Prostate gland (tissue), 2 donors: ENCODE measurements around the gene ST14. TPM values are rescaled to one million over a fixed set of nuclear protein-coding genes. Genes with fewer than 3 reads are reported as not detected.

ENCODE experiments used
- DNase-seq: peaks from one replicate; pipeline ENCODE4 v3.0.0-alpha.2; 2019; ENCODE audit warnings: low spot score
- H3K27ac ChIP-seq, 2 donors: fragments of 200-600 bp; sonication (generic); 2 replicates each; pipeline ENCODE4 v1.5.1; 2017 to 2019
- H3K27me3 ChIP-seq: fragments of 200-600 bp; sonication (generic); replicated peaks from 2 replicates; pipeline ENCODE4 v1.5.1; 2019; ENCODE audit not compliant: insufficient read depth
- H3K36me3 ChIP-seq, 2 donors: fragments of 200-600 bp; sonication (generic); 1 replicate in 1 of 2; 2 replicates in 1 of 2; pipeline versions ENCODE4 v1.5.1 to v1.8.1; 2017 to 2019
- H3K4me1 ChIP-seq: fragments of 200-600 bp; sonication (generic); replicated peaks from 2 replicates; pipeline ENCODE4 v1.5.1; 2019
- H3K4me3 ChIP-seq, 2 donors: fragments of 200-600 bp; sonication (generic); 2 replicates each; pipeline ENCODE4 v1.5.1; 2017 to 2019
- H3K9me3 ChIP-seq: fragments of 200-600 bp; sonication (generic); 2 replicates; pipeline ENCODE4 v1.5.1; 2017
- CTCF ChIP-seq, 4 experiments: fragments of 200-600 bp in 2 of 4; fragments of 450-650 bp in 2 of 4; sonication (generic) in 2 of 4; IDR thresholded peaks; 1 replicate in 3 of 4; 2 replicates in 1 of 4; pipeline ENCODE4 v1.5.1; 2016 to 2019; ENCODE audit warnings: antibody characterized with exemption in 4 of 4, mild to moderate bottlenecking in 2 of 4, moderate library complexity in 2 of 4
- POLR2A ChIP-seq: fragments of 450-650 bp; IDR thresholded peaks from one replicate; pipeline ENCODE4 v1.6.1; 2016; ENCODE audit warnings: antibody characterized with exemption, mild to moderate bottlenecking
- POLR2AphosphoS5 ChIP-seq: sonication (generic); formaldehyde crosslinking; IDR thresholded peaks from one replicate; pipeline ENCODE4 v1.6.1; 2017; ENCODE audit warnings: antibody characterized with exemption
- WGBS: methylation state at CpG from one replicate; pipeline ENCODE4 v1.1.5; 2018; 5-methylcytosine and 5-hydroxymethylcytosine counted together
- intact Hi-C: fragments of 100-400 bp; cut with DNase I; formaldehyde crosslinking; loops from one replicate; pipeline ENCODE4 v1.14.2; 2022
- total RNA-seq, 2 donors: library from RNA; depleted of rRNA; stranded (reverse); fragments of >200 nt; gene quantifications; one replicate each; pipeline ENCODE4 v1.1.0, GENCODE V29; 2016

The ST14 gene
- total RNA-seq, 2 donors from 2014 or later: 39.8 to 114 TPM

GRCh38 chr11:130160498-130161155, 1.0 kb downstream of the ST14 start:
- 47% methylated on average over 19 of the region's 19 CpGs for WGBS
- Histone ChIP-seq H3K4me3 (peak overlapping the region; percentile 55 to 70), H3K27ac (peak overlapping the region; percentile 73 to 85), H3K27me3 (no peaks in the 10 kb centered on the region), H3K36me3 (no peaks in the 10 kb centered on the region), H3K4me1 (peaks cover 5% of the 10 kb centered on the region), H3K9me3 (no peaks in the 10 kb centered on the region)
- TF ChIP-seq CTCF (IDR thresholded peaks at IDR 0.05): no peak
- TF ChIP-seq POLR2A: no peak
- no peak for TF ChIP-seq POLR2AphosphoS5
- intact Hi-C loops: no loop called here
- DNase-seq: no peak

- Histone ChIP-seq H3K36me3 (no peaks in the 10 kb centered on the region), H3K4me3 (peak overlapping the region in 1 of 2 donors; percentile 70), H3K4me1 (peaks cover 5% of the 10 kb centered on the region), H3K9me3 (no peaks in the 10 kb centered on the region), H3K27me3 (no peaks in the 10 kb centered on the region), H3K27ac (no peak overlapping the region)
- no peak for DNase-seq
- intact Hi-C loops: no loop called here
- TF ChIP-seq POLR2A (no peak), POLR2AphosphoS5 (no peak), CTCF (IDR thresholded peaks at IDR 0.05) (no peak)
- WGBS: 75% methylated on average over 11 of the region's 11 CpGs
These were observed 2.0 kb downstream of the ST14 start for GRCh38 chr11:130161441-130162145.

GRCh38 chr11:130162733-130163132, 3.2 kb downstream of the ST14 start:
- H3K27me3 ChIP-seq: no peaks in the 10 kb centered on the region
- intact Hi-C loops: no loop called here
- 76% methylated on average over 5 of the region's 5 CpGs for WGBS
- H3K4me3 ChIP-seq: no peak overlapping the region
- H3K27ac ChIP-seq: no peak overlapping the region
- H3K4me1 ChIP-seq: peaks cover 5% of the 10 kb centered on the region
- no peaks in the 10 kb centered on the region for H3K9me3 ChIP-seq
- TF ChIP-seq POLR2AphosphoS5 (no peak), CTCF (IDR thresholded peaks at IDR 0.05) (no peak), POLR2A (no peak)
- H3K36me3 ChIP-seq: no peaks in the 10 kb centered on the region
- DNase-seq: no peak

- TF ChIP-seq CTCF (IDR thresholded peaks at IDR 0.05): peak in 1 of 4 experiments; percentile 4
- no peak for TF ChIP-seq POLR2A
- TF ChIP-seq POLR2AphosphoS5: no peak
- Histone ChIP-seq H3K4me3 (no peak overlapping the region), H3K9me3 (no peaks in the 10 kb centered on the region), H3K4me1 (peaks cover 5% of the 10 kb centered on the region), H3K27ac (no peak overlapping the region), H3K27me3 (no peaks in the 10 kb centered on the region), H3K36me3 (no peaks in the 10 kb centered on the region)
- no peak for DNase-seq
- WGBS: 59% methylated on average over 13 of the region's 13 CpGs
- intact Hi-C loops: no loop called here
These were observed 4.0 kb downstream of the ST14 start for GRCh38 chr11:130163346-130164220.
